GM23248 (cell line): ENCODE measurements around the gene KANK3. TPM values are rescaled to one million over a fixed set of nuclear protein-coding genes. Genes with fewer than 3 reads are reported as not detected.

ENCODE experiments used
- DNase-seq: peaks from one replicate; pipeline ENCODE4 v3.0.0-alpha.2; 2015
- H2AFZ ChIP-seq: fragments of 200-600 bp; sonication (generic); 2 replicates; pipeline ENCODE4 v1.6.1; 2016; ENCODE audit warnings: antibody characterized with exemption
- H3F3A ChIP-seq: fragments of 200-600 bp; sonication (generic); 2 replicates; pipeline ENCODE4 v1.6.1; 2016; ENCODE audit warnings: mild to moderate bottlenecking, antibody characterized with exemption, mixed run types; ENCODE audit not compliant: insufficient read depth
- H3K27ac ChIP-seq: fragments of 200-600 bp; sonication (generic); 2 replicates; pipeline ENCODE4 v1.5.1; 2016; ENCODE audit warnings: mild to moderate bottlenecking
- H3K27me3 ChIP-seq: fragments of 200-600 bp; sonication (generic); replicated peaks from 2 replicates; pipeline ENCODE4 v1.6.1; 2016; ENCODE audit warnings: mild to moderate bottlenecking; ENCODE audit not compliant: insufficient read depth
- H3K36me3 ChIP-seq: fragments of 200-600 bp; sonication (generic); 2 replicates; pipeline ENCODE4 v1.6.1; 2016; ENCODE audit warnings: low read depth, mild to moderate bottlenecking
- H3K4me1 ChIP-seq: fragments of 200-600 bp; sonication (generic); 2 replicates; pipeline ENCODE4 v1.6.1; 2016; ENCODE audit warnings: mild to moderate bottlenecking; ENCODE audit not compliant: insufficient read depth
- H3K4me2 ChIP-seq: fragments of 200-600 bp; sonication (generic); one replicate; pipeline ENCODE4 v1.6.1; 2016; ENCODE audit warnings: mild to moderate bottlenecking; ENCODE audit not compliant: unreplicated experiment
- H3K4me3 ChIP-seq: fragments of 200-600 bp; sonication (generic); 2 replicates; pipeline ENCODE4 v1.5.1; 2016; ENCODE audit warnings: mild to moderate bottlenecking
- H3K79me2 ChIP-seq: fragments of 200-600 bp; sonication (generic); 2 replicates; pipeline ENCODE4 v1.6.1; 2016; ENCODE audit warnings: mild to moderate bottlenecking; ENCODE audit not compliant: insufficient read depth
- H3K9ac ChIP-seq: fragments of 200-600 bp; sonication (generic); 2 replicates; pipeline ENCODE4 v1.6.1; 2016; ENCODE audit warnings: mild to moderate bottlenecking
- H3K9me2 ChIP-seq: fragments of 200-600 bp; sonication (generic); 2 replicates; pipeline ENCODE4 v1.6.1; 2016; ENCODE audit warnings: mixed run types, mild to moderate bottlenecking, moderate library complexity; ENCODE audit not compliant: insufficient read depth
- H3K9me3 ChIP-seq: fragments of 200-600 bp; sonication (generic); one replicate; pipeline ENCODE4 v1.6.1; 2017; ENCODE audit warnings: low read depth
- H4K20me1 ChIP-seq: fragments of 200-600 bp; sonication (generic); 2 replicates; pipeline ENCODE4 v1.6.0; 2016; ENCODE audit not compliant: insufficient read depth
- EZH2 ChIP-seq: fragments of 200-600 bp; sonication (generic); IDR thresholded peaks from 2 replicates; pipeline ENCODE4 v1.6.1; 2018; ENCODE audit warnings: antibody characterized with exemption, mild to moderate bottlenecking; ENCODE audit not compliant: insufficient read depth, poor library complexity, severe bottlenecking
- EZH2phosphoT487 ChIP-seq: fragments of 200-600 bp; sonication (generic); IDR thresholded peaks from 2 replicates; pipeline ENCODE4 v1.6.1; 2018; ENCODE audit warnings: antibody characterized with exemption, moderate library complexity, mild to moderate bottlenecking, low read depth; ENCODE audit not compliant: insufficient read depth
- WGBS, 2 experiments: methylation state at CpG; one replicate each; pipeline ENCODE4 v1.1.6; 2015 to 2017; ENCODE audit warnings: low lambda C conversion rate in 2 of 2, low coverage in 1 of 2; ENCODE audit errors: missing lambda C conversion rate in 2 of 2; 5-methylcytosine and 5-hydroxymethylcytosine counted together
- in situ Hi-C: fragments of 300-500 bp; cut with MboI; formaldehyde crosslinking; loops from 2 replicates; pipeline ENCODE4 v1.15.0; 2020
- polyA plus RNA-seq: library from polyadenylated mRNA; unstranded; fragments of >200 nt; fragmentation: Nextera tagmentation; extraction: Ambion mirVana; gene quantifications from 2 replicates; pipeline ENCODE4 v1.2.1, GENCODE V29; 2016
- total RNA-seq: library from RNA; depleted of rRNA; stranded (reverse); fragments of >200 nt; shearing (Covaris generic); gene quantifications from 2 replicates; pipeline ENCODE4 v1.2.3, GENCODE V29; 2014

Gene KANK3
- total and polyA plus RNA-seq, 2 experiments from 2014 or later: 0.11 TPM; not detected in 1

GRCh38 chr19:8373867-8374813 is 31.1 kb upstream of the KANK3 start:
- H3K27ac ChIP-seq: no peak overlapping the region
- no peaks in the 10 kb centered on the region for H3K79me2 ChIP-seq
- H3F3A ChIP-seq: peaks cover 18% of the 10 kb centered on the region
- H4K20me1 ChIP-seq: no peaks in the 10 kb centered on the region
- H3K27me3 ChIP-seq: no peaks in the 10 kb centered on the region
- no peak overlapping the region for H3K4me3 ChIP-seq
- 60 to 62% methylated on average over 26 of the region's 26 CpGs for WGBS, 2 experiments
- H3K36me3 ChIP-seq: no peaks in the 10 kb centered on the region
- no peak overlapping the region for H3K9ac ChIP-seq
- H3K9me3 ChIP-seq: no peaks in the 10 kb centered on the region
- no peak for DNase-seq
- no peak overlapping the region for H2AFZ ChIP-seq
- no peaks in the 10 kb centered on the region for H3K4me1 ChIP-seq
- in situ Hi-C loops: no loop called here
- TF ChIP-seq EZH2 (no peak), EZH2phosphoT487 (no peak)
- no peak overlapping the region for H3K4me2 ChIP-seq
- no peaks in the 10 kb centered on the region for H3K9me2 ChIP-seq

- Histone ChIP-seq H3K9ac (no peak overlapping the region), H3K9me3 (no peaks in the 10 kb centered on the region), H3K36me3 (no peaks in the 10 kb centered on the region), H3F3A (peaks cover 34% of the 10 kb centered on the region), H3K79me2 (0 out of 2 replicates have a peak, but pooled peaks cover under 1% of the 10 kb centered on the region), H3K27ac (no peak overlapping the region), H3K9me2 (no peaks in the 10 kb centered on the region), H3K4me1 (peaks cover 14% of the 10 kb centered on the region), H2AFZ (no peak overlapping the region), H3K4me3 (no peak overlapping the region), H3K4me2 (no peak overlapping the region), H4K20me1 (no peaks in the 10 kb centered on the region), H3K27me3 (no peaks in the 10 kb centered on the region)
- 93 to 94% methylated on average over 23 to 28 of the region's 28 CpGs for WGBS, 2 experiments
- TF ChIP-seq EZH2: no peak
- TF ChIP-seq EZH2phosphoT487: no peak
- in situ Hi-C loops: no loop called here
- DNase-seq: no peak
Measured at GRCh38 chr19:8371011-8371804, 28.1 kb upstream of the KANK3 start.

GRCh38 chr19:8370176-8371010 is 27.3 kb upstream of the KANK3 start:
- H3F3A ChIP-seq: peaks cover 34% of the 10 kb centered on the region
- no peak overlapping the region for H3K27ac ChIP-seq
- no peaks in the 10 kb centered on the region for H3K27me3 ChIP-seq
- H4K20me1 ChIP-seq: no peaks in the 10 kb centered on the region
- no peak for DNase-seq
- H3K4me3 ChIP-seq: no peak overlapping the region
- no peaks in the 10 kb centered on the region for H3K9me3 ChIP-seq
- no peaks in the 10 kb centered on the region for H3K9me2 ChIP-seq
- H3K4me2 ChIP-seq: no peak overlapping the region
- no peak overlapping the region for H2AFZ ChIP-seq
- TF ChIP-seq EZH2phosphoT487 (no peak), EZH2 (no peak)
- 82% methylated on average over 19 of the region's 19 CpGs for WGBS, 2 experiments
- in situ Hi-C loops: no loop called here
- H3K79me2 ChIP-seq: peaks cover 7% of the 10 kb centered on the region; the same call in 1 of the 2 replicates
- H3K4me1 ChIP-seq: peaks cover 14% of the 10 kb centered on the region
- no peak overlapping the region for H3K9ac ChIP-seq
- no peaks in the 10 kb centered on the region for H3K36me3 ChIP-seq
